Left renal cortex interstitium (tissue), 4 donors: ENCODE data around the gene CENPM. TPM values are rescaled to one million over a fixed set of nuclear protein-coding genes. Genes with fewer than 3 reads are reported as not detected.
A peak's percentile ranks its signal among the peaks of the same experiment; 100 is the strongest.
"Not testable (repeated sequence)": the region's sequence is repeated elsewhere in the genome, so short reads cannot be mapped to it uniquely, and the experiment has no call there.

ENCODE experiments used
- DNase-seq, 4 donors: peaks; one replicate each; pipeline ENCODE4 v3.0.0-alpha.2; 2013; ENCODE audit warnings: low read depth in 4 of 4, low spot score in 2 of 4, missing footprints in 1 of 4
- polyA plus RNA-seq, 4 donors: library from polyadenylated mRNA; unstranded; fragments of 120-200 nt; gene quantifications; one replicate each; pipeline ENCODE4 v1.2.1, GENCODE V29; 2013; ENCODE audit not compliant: insufficient read length in 4 of 4

Gene CENPM
- polyA plus RNA-seq, 4 donors, result 11.0 to 21.0 (median 16.9) TPM

DNA sequence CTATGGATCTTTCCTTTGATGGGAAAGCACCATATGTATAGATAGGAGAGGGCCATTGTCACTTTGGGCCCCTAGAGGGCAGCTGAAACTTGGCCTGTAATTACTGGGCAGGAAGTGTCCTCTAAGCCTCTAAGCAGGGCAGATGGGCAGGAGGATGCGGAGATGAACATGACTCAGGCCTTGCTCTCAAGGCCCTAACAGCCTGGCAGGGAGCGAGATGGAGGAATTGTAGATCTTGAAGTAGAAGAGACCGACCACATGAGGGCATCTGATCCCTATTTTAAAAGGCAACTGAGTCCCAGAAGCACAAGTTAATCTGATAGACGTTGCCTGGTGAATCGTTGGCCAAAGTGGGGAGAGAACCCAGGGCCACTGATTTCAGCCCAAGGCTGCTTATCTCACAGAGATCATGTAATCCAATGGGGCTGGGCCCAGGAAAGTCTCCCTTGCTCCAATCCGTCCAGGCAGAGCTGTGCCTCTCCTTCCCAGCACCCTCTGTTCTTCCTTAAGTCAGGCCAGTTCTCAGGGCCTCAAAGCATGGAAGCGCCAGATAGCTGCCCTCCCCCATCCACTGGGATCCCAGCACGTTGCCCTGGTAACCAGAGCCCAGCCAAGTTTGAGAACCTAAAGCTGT lies 19.8 kb upstream of the CENPM start:
- DNase-seq, result peak in 1 of 4 donors; percentile 34

DNA sequence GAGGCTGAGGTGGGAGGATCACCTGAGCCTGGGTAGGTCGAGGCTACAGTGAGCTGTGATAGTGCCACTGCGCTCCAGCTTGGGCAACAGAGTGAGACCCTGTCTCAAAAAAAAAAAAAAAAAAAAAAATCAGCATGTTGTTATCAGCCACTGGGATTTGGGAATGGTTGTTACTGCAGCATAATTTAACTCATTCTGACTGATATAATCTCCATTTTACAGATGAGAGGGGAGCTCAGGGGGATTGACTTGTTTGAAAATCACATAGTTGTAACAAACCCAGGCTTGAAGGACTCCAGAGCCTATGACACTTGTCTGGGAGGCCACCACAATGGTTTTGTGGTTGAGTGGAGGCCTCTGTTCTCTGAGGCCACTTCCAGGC lies 19.3 kb upstream of the CENPM start:
- no peak for DNase-seq

DNA sequence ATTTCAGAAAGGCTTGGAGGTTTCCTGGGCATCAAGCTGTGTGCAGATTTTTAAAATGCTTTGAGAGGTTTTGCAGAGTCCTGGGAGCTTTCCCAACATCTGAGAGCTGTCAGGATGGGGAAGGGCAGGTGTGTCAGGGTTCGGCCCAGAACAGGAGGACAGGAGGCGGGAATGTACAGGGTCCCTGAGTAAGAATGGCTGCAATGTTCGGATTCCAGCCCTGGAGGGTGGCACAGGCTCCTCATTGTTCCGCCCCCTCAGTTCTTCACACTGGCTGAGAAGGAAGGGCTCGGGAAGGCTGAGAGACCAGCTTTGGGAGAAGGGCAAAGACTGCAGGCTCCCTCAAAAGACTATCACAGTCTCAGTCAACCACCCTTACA lies 17.1 kb upstream of the CENPM start:
- DNase-seq, result no peak

- DNase-seq, result no peak
These were observed 16.6 kb upstream of the CENPM start for GRCh38 chr22:41963453-41964111.

GRCh38 chr22:41957941-41958556 lies 11.1 kb upstream of the CENPM start:
- DNase-seq, result no peak

DNA sequence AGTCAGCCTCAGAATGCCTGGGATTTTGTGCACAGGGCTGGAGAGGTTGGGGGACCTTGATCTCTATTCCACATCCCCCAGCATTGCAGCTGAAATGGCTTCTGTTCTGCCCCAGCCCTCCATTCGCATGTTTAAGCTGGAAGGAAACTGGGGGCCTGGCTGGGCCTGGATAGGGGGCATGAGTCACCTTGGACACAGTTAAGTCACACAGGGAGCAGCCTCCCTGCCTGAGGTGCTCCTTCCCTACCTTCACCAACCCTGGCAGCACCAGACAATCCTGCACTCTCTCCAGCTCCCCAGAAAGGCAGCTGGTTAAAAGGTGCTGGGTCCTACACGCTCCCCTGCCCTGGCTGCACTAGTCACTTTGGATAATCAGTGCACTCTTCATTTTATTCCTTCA lies 5.8 kb upstream of the CENPM start:
- no peak for DNase-seq

DNA sequence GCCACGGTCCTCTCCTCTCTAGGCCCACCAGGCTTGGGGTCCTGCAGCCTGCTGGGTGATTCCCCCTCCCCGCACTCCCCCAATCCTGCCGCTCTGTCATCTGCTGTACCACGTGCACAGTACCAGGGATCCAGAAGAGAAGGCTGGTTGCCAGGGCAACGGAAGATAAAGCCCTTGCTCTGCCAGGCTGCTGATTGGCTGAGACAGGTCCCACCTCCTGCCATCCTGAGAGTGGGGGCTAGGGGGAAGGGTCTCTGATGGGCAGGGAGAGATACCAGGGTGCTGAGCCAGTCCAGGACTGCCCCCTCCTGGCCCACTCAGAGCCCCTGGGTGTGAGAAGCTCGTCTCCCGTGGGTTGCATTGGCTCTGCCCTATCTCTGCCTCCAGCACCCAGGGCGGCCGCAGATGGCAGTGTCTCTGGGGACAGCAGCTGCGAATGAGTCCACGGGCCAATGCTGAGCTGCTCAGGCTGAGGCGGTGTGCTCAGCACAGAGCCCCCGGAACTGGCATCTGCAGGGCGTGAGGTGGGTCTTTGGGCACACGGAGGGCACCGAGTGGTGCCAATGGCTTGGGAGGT lies 5.0 kb upstream of the CENPM start, which contains the start of gene SMIM45:
Gene SMIM45, plus strand, starts transcription at position 253 of the 577 bp plus-strand sequence.
- DNase-seq, result no peak

- DNase-seq, result no peak
These were observed 2.5 kb upstream of the CENPM start for GRCh38 chr22:41949297-41949965.

DNA sequence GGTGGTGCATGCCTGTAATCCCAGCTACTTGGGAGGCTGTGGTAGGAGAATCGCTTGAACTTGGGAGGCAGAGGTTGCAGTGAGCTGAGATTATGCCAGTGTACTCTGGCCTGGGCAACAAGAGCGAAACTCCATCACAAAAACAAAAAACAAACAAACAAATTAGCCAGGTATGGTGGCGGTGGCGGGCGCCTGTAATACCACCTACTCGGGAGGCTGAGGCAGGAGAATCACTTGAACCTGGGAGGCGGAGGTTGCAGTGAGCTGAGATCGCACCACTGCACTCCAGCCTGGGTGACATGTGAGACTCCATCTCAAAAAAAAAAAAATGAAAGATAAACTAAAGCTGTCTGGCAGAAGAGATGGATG lies 2.0 kb upstream of the CENPM start:
- not testable (repeated sequence) for DNase-seq

DNA sequence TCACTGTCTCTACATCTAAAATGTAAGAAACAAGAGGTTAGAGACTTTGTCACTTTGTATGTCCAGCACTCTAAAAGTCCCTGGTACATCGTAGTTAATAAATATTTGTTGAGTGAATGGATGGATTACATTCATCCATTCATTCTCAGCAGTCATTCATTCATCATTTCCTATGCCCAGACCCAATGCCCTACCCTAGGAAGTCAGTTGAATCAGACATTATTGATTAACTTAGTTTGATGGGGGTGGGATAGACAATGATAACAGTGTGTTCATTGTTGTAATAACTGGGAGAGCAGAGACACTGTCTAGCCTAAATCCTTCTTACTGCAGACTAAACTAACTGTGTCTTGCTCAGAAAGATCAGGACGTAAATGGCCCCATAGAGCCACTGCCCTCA lies 1.2 kb upstream of the CENPM start:
- DNase-seq, result no peak

GRCh38 chr22:41947424-41948080 lies 600 bp upstream of the CENPM start:
- DNase-seq, result no peak

- DNase-seq, result no peak
These were observed 3.2 kb downstream of the CENPM start for GRCh38 chr22:41943661-41944209.

DNA sequence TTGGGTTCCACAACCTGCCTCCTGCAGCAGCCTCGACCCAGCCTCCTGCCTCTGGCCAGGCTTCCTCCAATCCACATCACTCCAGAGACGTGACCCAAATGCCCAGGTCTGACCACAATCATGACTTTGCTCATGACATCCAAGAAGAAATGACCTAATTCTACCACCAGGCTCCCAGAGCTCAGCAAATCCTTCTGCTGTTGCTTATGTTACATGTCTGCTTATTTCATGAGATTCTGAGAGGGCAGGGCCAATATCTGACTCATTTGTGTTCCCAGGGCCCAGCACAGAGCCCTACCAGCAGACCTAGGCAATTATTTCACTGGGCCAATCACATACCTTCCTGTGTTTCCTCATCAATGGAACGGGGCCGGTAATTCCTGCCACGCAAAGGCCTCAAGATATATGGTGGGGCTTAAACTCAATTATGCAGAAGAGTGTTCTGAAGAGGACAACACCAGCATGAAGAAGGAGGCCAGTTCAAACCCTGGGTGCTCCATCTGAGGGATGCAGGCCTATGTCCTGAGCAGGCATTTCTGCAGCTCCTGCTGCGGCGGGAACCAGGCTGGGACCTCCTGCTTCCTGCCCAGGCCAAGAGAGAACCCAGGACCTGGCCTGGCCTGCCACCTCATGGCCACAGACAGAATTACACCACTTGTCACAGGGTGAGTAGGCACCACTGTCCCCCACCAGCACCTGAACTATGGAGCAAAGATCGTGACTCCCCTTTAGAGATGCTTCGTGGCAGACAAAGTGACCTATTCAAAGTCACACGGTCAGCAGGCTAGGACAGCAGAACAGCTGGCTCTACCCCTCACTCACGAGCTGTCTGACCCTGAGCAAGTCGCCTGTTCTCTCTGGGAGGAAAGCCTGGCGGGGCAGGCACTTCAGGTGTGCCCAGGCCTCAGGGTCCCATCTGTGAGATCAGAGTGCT lies 5.9 kb downstream of the CENPM start:
- DNase-seq, result peak in 2 of 4 donors; percentile 45 to 64

DNA sequence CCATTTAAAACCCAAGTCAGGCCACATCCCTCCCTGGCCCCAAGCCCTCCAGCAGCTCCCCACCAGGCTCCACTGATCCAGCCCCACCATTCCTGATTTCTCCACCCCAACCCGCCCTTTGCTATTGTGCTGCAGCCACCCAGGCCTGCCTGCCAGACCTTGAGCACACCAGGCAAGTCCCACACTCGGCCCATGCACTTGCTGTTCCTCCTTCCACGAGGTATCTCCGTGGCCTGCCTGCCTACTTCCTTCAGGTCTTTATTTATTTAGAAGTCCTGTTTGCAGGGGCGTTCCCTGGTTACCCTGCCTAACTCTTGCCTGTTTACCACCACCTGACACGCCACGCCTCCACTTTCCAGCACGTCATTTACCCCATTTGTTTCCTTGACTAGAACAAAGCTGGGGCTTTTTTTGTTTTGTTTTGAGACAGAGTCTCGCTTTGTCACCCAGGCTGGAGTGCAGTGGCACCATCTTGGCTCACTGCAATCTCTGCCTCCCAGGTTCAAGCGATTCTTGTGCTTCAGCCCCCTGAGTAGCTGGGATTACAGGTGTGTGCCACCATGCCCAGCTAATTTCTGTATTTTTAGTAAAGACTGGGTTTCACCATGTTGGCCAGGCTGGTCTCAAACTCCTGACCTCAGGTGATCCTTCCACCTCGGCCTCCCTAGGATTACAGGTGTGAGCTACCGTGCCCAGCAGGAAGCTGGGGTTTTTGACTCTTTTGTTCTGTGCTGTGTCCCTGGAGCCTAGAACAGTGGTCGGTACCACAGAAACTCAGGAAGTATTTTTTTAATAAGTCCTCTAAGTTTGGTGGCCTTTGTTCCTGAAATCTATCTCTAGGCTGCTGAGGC lies 6.7 kb downstream of the CENPM start:
- no peak for DNase-seq

DNA sequence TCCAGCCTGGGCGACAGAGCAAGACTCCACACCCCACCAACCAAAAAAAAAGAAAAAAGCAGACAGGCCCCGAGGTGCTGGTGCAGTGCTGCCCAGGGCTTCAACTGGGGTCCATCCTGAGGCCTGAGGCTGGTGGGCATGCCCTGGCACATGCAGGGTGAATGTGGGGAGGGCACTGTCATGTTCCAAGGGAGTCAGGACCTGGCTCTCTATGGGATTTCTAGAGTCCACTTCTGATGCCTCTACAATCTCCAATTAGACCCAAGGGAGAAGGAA lies 10.1 kb downstream of the CENPM start:
- no peak for DNase-seq

DNA sequence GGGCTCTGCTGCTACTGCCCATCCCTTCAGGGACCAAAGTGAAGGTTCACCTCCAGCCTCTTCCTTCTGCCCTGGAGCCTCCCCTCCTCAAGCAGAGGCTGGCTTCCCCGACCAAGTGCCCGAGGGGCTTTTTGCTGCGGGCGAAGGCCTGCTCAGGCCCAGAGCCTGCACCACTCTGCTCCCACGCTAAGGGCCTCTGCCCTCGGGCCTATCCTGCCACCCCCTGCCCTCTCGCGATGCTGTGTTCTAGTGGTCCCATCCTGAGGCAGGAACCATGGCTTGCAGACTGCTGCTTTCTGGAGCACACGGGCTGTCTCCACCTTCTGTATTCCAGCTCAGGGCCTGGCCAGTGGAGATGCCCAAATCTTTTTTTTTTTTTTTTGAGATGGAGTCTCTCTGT lies 11.4 kb downstream of the CENPM start:
- DNase-seq, result no peak

DNA sequence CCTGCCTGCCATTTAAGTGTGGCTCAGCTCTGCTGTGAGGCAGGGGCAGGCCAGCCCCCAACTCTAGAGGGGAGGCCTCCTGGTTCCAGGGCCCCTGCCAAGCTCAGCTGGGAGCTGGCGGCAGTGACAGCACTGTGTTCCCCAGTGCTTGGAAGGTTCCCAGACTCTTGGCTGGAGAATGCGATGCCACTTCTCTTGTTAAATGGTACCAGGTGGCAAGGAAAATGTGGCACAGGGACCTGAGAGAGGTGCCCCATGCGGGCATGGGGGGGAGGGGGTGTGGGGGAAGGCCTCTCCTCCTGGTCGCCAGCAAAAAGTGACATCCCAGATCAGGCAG lies 12.0 kb downstream of the CENPM start:
- no peak for DNase-seq

DNA sequence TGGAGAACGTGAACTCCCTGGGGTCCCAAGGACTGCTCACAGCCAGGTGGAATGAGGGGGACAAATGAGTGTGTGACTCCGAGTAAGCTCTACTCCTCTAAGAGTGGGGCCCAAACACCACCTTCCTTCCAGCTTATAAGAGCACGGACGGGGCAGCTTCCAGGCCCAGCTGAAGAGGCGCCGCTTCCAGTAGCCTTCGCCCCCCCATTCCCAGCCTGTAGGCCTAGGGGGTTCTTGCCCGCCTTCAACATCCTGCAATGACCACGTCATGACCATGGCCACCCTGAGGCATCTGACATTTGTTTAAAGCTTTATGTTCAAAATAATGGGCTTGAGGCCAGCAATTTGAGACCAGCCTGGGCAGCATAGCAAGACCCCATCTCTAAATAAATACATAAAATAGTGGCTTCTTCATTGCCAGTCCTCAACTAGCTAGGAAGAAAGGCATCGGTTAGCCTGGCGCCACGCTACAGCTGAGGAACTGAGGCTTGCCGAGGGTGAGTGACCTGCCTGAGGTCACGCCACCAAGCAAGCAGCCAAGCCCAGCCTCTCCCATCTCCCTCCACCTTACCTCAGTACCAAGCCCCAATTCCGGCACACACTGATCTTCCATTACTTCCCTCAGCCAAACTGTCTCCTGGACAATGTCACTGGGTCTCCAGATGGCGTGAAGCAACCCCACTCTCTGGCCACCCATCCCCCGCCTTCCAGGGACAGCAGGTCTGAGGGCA lies 12.5 kb downstream of the CENPM start:
- no peak for DNase-seq
